Stimulated activated CD4-positive, alpha-beta T cell treated with anti-CD3 and anti-CD28 coated beads, Interleukin-2, amount 100 ng/mL, for 4 hours (primary cell): Measurements from ENCODE around the gene FSTL4.

ENCODE experiments used
- DNase-seq: peaks from one replicate; pipeline ENCODE4 v3.0.0-alpha.2; 2020; ENCODE audit warnings: low read depth

Gene FSTL4

GRCh38 chr5:133241179-133242092, 370.9 kb downstream of the FSTL4 start:
- DNase-seq = no peak

- no peak for DNase-seq
These were observed 371.8 kb downstream of the FSTL4 start for GRCh38 chr5:133240425-133241091.

- no peak for DNase-seq
These were observed 373.7 kb downstream of the FSTL4 start for GRCh38 chr5:133238426-133239205.

- DNase-seq = no peak
These were observed 375.4 kb downstream of the FSTL4 start for GRCh38 chr5:133236976-133237375.

GRCh38 chr5:133236541-133236951, 375.8 kb downstream of the FSTL4 start:
- no peak for DNase-seq

- DNase-seq = no peak
These were observed 376.5 kb downstream of the FSTL4 start for GRCh38 chr5:133235696-133236426.

- DNase-seq = no peak
These were observed 377.4 kb downstream of the FSTL4 start for GRCh38 chr5:133234911-133235310.

- DNase-seq = no peak
These were observed 378.1 kb downstream of the FSTL4 start for GRCh38 chr5:133234273-133234672.

GRCh38 chr5:133233616-133234015, 378.7 kb downstream of the FSTL4 start:
- no peak for DNase-seq

- no peak for DNase-seq
These were observed 379.4 kb downstream of the FSTL4 start for GRCh38 chr5:133232911-133233310.

GRCh38 chr5:133232435-133232834, 379.9 kb downstream of the FSTL4 start:
- DNase-seq = no peak

GRCh38 chr5:133232011-133232410, 380.3 kb downstream of the FSTL4 start:
- no peak for DNase-seq

- no peak for DNase-seq
These were observed 381.3 kb downstream of the FSTL4 start for GRCh38 chr5:133230823-133231578.

- no peak for DNase-seq
These were observed 382.2 kb downstream of the FSTL4 start for GRCh38 chr5:133229931-133230664.

- DNase-seq = no peak
These were observed 384.0 kb downstream of the FSTL4 start for GRCh38 chr5:133228316-133228715.

- DNase-seq = no peak
These were observed 384.4 kb downstream of the FSTL4 start for GRCh38 chr5:133227897-133228296.

- DNase-seq = no peak
These were observed 385.3 kb downstream of the FSTL4 start for GRCh38 chr5:133227082-133227481.

- DNase-seq = no peak
These were observed 386.2 kb downstream of the FSTL4 start for GRCh38 chr5:133226186-133226585.

GRCh38 chr5:133225671-133226152, 386.6 kb downstream of the FSTL4 start:
- DNase-seq = no peak

- DNase-seq = no peak
These were observed 389.4 kb downstream of the FSTL4 start for GRCh38 chr5:133222979-133223378.
